HepG2 (cell line): ENCODE results near the gene CTLA4. TPM values are rescaled to one million over a fixed set of nuclear protein-coding genes. Genes with fewer than 3 reads are reported as not detected.

Experiments used
- ATAC-seq: fragments of 200-7000 bp; cut with Tn5 transposase; 3 replicates; pipeline ENCODE4 v1.9.1; 2020; ENCODE audit warnings: mild to moderate bottlenecking, moderate library complexity
- BruUV-seq: library from RNA; stranded (reverse); fragments of 400-500 nt; replicated peaks from 2 replicates; lab custom pipeline; 2021; lab: Mats Ljungman, UMichigan
- CTCF ChIA-PET: fragments of 300-600 bp; formaldehyde crosslinking; extraction: SDS; loops from one replicate; lab custom pipeline; 2021; ENCODE audit warnings: low total read pairs, inconsistent platforms, low intra/inter-chr PET ratio; lab: Yijun Ruan, JAX
- POLR2A ChIA-PET: fragments of 350-600 bp; sonication (Branson Sonifier 250); formaldehyde crosslinking; loops from one replicate; lab custom pipeline; 2020; ENCODE audit warnings: antibody characterized with exemption, inconsistent platforms; lab: Yijun Ruan, JAX
- DNase-seq: peaks from one replicate; pipeline ENCODE4 v3.0.0-alpha.2; 2015; ENCODE audit warnings: low spot score
- FAIRE-seq: peaks from 3 replicates; lab custom pipeline; 2011; peaks lifted over from hg19 to GRCh38; lab: Jason Lieb, UNC
- H2AFZ ChIP-seq: one replicate; pipeline ENCODE4 v1.6.1; 2011; ENCODE audit warnings: low read length, inconsistent platforms
- H3K27ac ChIP-seq: fragments of 300-600 bp; 3 replicates; pipeline ENCODE4 v1.8.0; 2011; ENCODE audit warnings: mixed run types, mild to moderate bottlenecking, mixed read lengths, low read length, inconsistent platforms; ENCODE audit not compliant: insufficient read depth; ENCODE audit errors: extremely low read length
- H3K27me3 ChIP-seq, 2 experiments: fragments of 200-600 bp in 1 of 2; 2 replicates in 1 of 2; 3 replicates in 1 of 2; pipeline versions ENCODE4 v1.6.0 to v1.8.0; 2011; ENCODE audit warnings: low read length in 2 of 2, mild to moderate bottlenecking in 2 of 2, moderate library complexity in 2 of 2, inconsistent platforms in 1 of 2; ENCODE audit not compliant: insufficient read depth in 2 of 2, control insufficient read depth in 1 of 2
- H3K36me3 ChIP-seq, 2 experiments: fragments of 200-600 bp in 1 of 2; replicated peaks in 1 of 2; 2 replicates in 1 of 2; 3 replicates in 1 of 2; pipeline versions ENCODE4 v1.5.1 to v1.8.0; 2011; ENCODE audit warnings: low read length in 2 of 2, inconsistent platforms in 1 of 2; ENCODE audit not compliant: insufficient read depth in 2 of 2, control insufficient read depth in 1 of 2
- H3K4me1 ChIP-seq: 2 replicates; pipeline ENCODE4 v1.5.1; 2012; ENCODE audit warnings: low read length, inconsistent platforms; ENCODE audit not compliant: insufficient read depth
- H3K4me2 ChIP-seq: 2 replicates; pipeline ENCODE4 v1.6.0; 2011; ENCODE audit warnings: low read depth, low read length, inconsistent platforms
- H3K4me3 ChIP-seq, 3 experiments: fragments of 200-600 bp in 1 of 3; sonication (generic), shearing (Covaris generic) in 1 of 3; replicated peaks in 1 of 3; 2 replicates each; pipeline ENCODE4 v1.5.1; 2011 to 2016; ENCODE audit warnings: low read length in 3 of 3, inconsistent platforms in 2 of 3, low read depth in 2 of 3, mild to moderate bottlenecking in 2 of 3, control low read depth in 1 of 3, mixed read lengths in 1 of 3; ENCODE audit not compliant: insufficient read depth in 1 of 3
- H3K79me2 ChIP-seq: one replicate; pipeline ENCODE4 v1.6.1; 2011; ENCODE audit warnings: low read length, inconsistent platforms; ENCODE audit not compliant: insufficient read depth
- H3K9ac ChIP-seq: 2 replicates; pipeline ENCODE4 v1.6.0; 2011; ENCODE audit warnings: mild to moderate bottlenecking, low read depth, low read length, inconsistent platforms; ENCODE audit not compliant: insufficient read depth
- H3K9me3 ChIP-seq: 2 replicates; pipeline ENCODE4 v1.5.1; 2012; ENCODE audit warnings: mild to moderate bottlenecking, low read length
- H4K20me1 ChIP-seq: 2 replicates; pipeline ENCODE4 v1.6.0; 2011; ENCODE audit warnings: inconsistent platforms, mild to moderate bottlenecking, low read length, moderate library complexity; ENCODE audit not compliant: insufficient read depth
- HOXA5 ChIP-seq: sonication (generic); formaldehyde crosslinking; IDR thresholded peaks from 2 replicates; pipeline ENCODE4 v1.4.0; 2020; ENCODE audit warnings: missing genetic modification reagents
- JUNB ChIP-seq: sonication (generic); formaldehyde crosslinking; IDR thresholded peaks from 2 replicates; pipeline ENCODE4 v1.8.0; 2022; ENCODE audit warnings: missing genetic modification reagents, mild to moderate bottlenecking, borderline replicate concordance
- MED8 ChIP-seq: sonication (generic); formaldehyde crosslinking; IDR thresholded peaks from 2 replicates; pipeline ENCODE4 v1.8.1; 2023; ENCODE audit warnings: mild to moderate bottlenecking, missing genetic modification reagents; ENCODE audit not compliant: insufficient replicate concordance
- NFE2L1 ChIP-seq: sonication (generic); formaldehyde crosslinking; IDR thresholded peaks from 2 replicates; pipeline ENCODE4 v1.4.0; 2020; ENCODE audit warnings: missing genetic modification reagents, mild to moderate bottlenecking, borderline replicate concordance
- SMAD9 ChIP-seq: sonication (generic); formaldehyde crosslinking; IDR thresholded peaks from 2 replicates; pipeline ENCODE4 v1.5.1; 2020; ENCODE audit warnings: mild to moderate bottlenecking, missing genetic modification reagents
- SRSF1 ChIP-seq: fragments of 200-400 bp; formaldehyde crosslinking; optimal IDR thresholded peaks from 2 replicates; pipeline ENCODE3; 2017; ENCODE audit warnings: mild to moderate bottlenecking, low read depth, low read length, moderate library complexity
- ZNF136 ChIP-seq: sonication (generic); formaldehyde crosslinking; IDR thresholded peaks from 2 replicates; pipeline ENCODE4 v1.8.1; 2022; ENCODE audit warnings: low read depth, mild to moderate bottlenecking, moderate library complexity, missing genetic modification reagents
- ZNF496 ChIP-seq: sonication (generic); formaldehyde crosslinking; IDR thresholded peaks from 2 replicates; pipeline ENCODE4 v1.8.1; 2023; ENCODE audit warnings: mild to moderate bottlenecking, moderate library complexity, missing genetic modification reagents; ENCODE audit not compliant: insufficient replicate concordance
- ZNF501 ChIP-seq: sonication (generic); formaldehyde crosslinking; IDR thresholded peaks from 2 replicates; pipeline ENCODE4 v1.5.1; 2020; ENCODE audit warnings: mild to moderate bottlenecking, moderate library complexity, missing genetic modification reagents
- ZNF772 ChIP-seq: sonication (generic); formaldehyde crosslinking; IDR thresholded peaks from 2 replicates; pipeline ENCODE4 v1.5.0; 2020; ENCODE audit warnings: mild to moderate bottlenecking, missing genetic modification reagents
- ZNF841 ChIP-seq: sonication (generic); formaldehyde crosslinking; IDR thresholded peaks from 2 replicates; pipeline ENCODE4 v1.8.1; 2023; ENCODE audit warnings: missing genetic modification reagents, borderline replicate concordance
- WGBS: methylation state at CpG from one replicate; pipeline ENCODE4 v1.1.6; 2017; ENCODE audit warnings: low lambda C conversion rate; 5-methylcytosine and 5-hydroxymethylcytosine counted together
- in situ Hi-C: cut with HindIII; loops from 2 replicates; pipeline ENCODE4 v1.10.0; 2017; ENCODE audit warnings: low pct_unique_long_range_greater_than_20kb; ENCODE audit not compliant: extremely low pct_ligation_motif_present
- intact Hi-C: fragments of 100-400 bp; cut with micrococcal nuclease; formaldehyde crosslinking; loops from one replicate; pipeline ENCODE4 v1.10.0; 2022; ENCODE audit not compliant: unreplicated experiment
- polyA plus RNA-seq, 8 experiments: library from polyadenylated mRNA; depleted of rRNA in 3 of 8; stranded (reverse) in 7 of 8; unstranded in 1 of 8; fragments of >200 nt; fragmentation: Illumina TruSeq in 4 of 8; extraction: Trizol in 4 of 8; gene quantifications; 2 replicates each; pipeline versions ENCODE4 v1.2.1 to v1.2.3, GENCODE V29; 2011 to 2016; ENCODE audit warnings: low read depth in 4 of 8, missing spikeins in 1 of 8, mixed read lengths in 1 of 8; ENCODE audit not compliant: insufficient read depth in 1 of 8
- total RNA-seq, 5 experiments: library from RNA; depleted of rRNA; stranded (reverse); fragments of >200 nt; fragmentation: Illumina TruSeq; extraction: Trizol; gene quantifications; 2 replicates each; pipeline ENCODE4 v1.2.3, GENCODE V29; 2016; ENCODE audit warnings: low read depth in 1 of 5
- TF ChIP-seq, protein P1 (sequence below): sonication (generic); formaldehyde crosslinking; IDR thresholded peaks from 2 replicates; pipeline ENCODE4 v1.5.0; 2020; ENCODE audit warnings: missing genetic modification reagents, mild to moderate bottlenecking, borderline replicate concordance
- TF ChIP-seq, protein P2 (sequence below): sonication (generic); formaldehyde crosslinking; IDR thresholded peaks from 2 replicates; pipeline ENCODE4 v1.4.0; 2020; ENCODE audit warnings: missing genetic modification reagents, borderline replicate concordance
- TF ChIP-seq, protein P3 (sequence below): sonication (generic); formaldehyde crosslinking; IDR thresholded peaks from 2 replicates; pipeline ENCODE4 v1.5.0; 2020; ENCODE audit warnings: missing genetic modification reagents

The CTLA4 gene
- total and polyA plus RNA-seq, 2 of the 13 experiments (the other 11 are each of a cell fraction or from before 2014, with no cell fraction given), result 0.16 TPM; not detected in 1

DNA sequence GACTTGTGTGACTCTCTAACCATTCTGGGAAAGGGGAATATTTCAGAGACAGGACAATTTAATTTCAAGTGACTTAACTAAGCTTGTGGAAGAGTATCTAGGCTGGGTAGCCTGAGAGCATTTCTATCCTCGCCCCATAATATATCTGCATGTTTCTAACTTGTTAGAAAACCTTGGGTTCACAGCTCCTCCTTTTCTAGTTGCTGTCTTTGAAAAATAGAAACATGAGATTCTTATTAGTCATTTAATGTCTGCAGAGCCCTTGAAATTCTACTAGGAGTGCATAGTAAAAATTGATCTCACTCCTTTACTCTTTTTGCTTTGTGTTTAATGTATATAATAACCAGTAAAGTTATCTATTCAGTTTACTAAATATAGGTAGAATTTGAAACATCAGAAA lies 22.4 kb downstream of the CTLA4 start:
- H3K36me3 ChIP-seq, result no peaks in the 10 kb centered on the region
- in situ Hi-C loops, result no loop called here
- no peak overlapping the region for H3K4me3 ChIP-seq
- no peaks in the 10 kb centered on the region for H3K9me3 ChIP-seq
- no TSS peak for BruUV-seq
- H3K79me2 ChIP-seq, result no peaks in the 10 kb centered on the region
- H2AFZ ChIP-seq, result no peak overlapping the region
- ATAC-seq (no peak), FAIRE-seq (no peak), DNase-seq (no peak)
- no peaks in the 10 kb centered on the region for H4K20me1 ChIP-seq
- no peaks in the 10 kb centered on the region for H3K4me1 ChIP-seq
- no peak overlapping the region for H3K27ac ChIP-seq
- H3K9ac ChIP-seq, result no peak overlapping the region
- TF ChIP-seq HOXA5, result no peak
- no peak for TF ChIP-seq ZNF772 (CRISPR knock-in tag)
- TF ChIP-seq, protein P1, sequence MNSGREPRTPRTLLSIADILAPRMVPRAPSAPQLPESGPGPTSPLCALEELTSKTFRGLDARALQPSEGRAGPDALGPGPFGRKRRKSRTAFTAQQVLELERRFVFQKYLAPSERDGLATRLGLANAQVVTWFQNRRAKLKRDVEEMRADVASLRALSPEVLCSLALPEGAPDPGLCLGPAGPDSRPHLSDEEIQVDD (CRISPR knock-in tag), result no peak
- no peak for TF ChIP-seq JUNB (CRISPR knock-in tag)
- TF ChIP-seq ZNF496 (CRISPR knock-in tag), result no peak
- TF ChIP-seq ZNF136 (CRISPR knock-in tag), result no peak
- no peak for TF ChIP-seq SRSF1
- no peak for TF ChIP-seq SMAD9 (CRISPR knock-in tag)
- TF ChIP-seq, protein P2, sequence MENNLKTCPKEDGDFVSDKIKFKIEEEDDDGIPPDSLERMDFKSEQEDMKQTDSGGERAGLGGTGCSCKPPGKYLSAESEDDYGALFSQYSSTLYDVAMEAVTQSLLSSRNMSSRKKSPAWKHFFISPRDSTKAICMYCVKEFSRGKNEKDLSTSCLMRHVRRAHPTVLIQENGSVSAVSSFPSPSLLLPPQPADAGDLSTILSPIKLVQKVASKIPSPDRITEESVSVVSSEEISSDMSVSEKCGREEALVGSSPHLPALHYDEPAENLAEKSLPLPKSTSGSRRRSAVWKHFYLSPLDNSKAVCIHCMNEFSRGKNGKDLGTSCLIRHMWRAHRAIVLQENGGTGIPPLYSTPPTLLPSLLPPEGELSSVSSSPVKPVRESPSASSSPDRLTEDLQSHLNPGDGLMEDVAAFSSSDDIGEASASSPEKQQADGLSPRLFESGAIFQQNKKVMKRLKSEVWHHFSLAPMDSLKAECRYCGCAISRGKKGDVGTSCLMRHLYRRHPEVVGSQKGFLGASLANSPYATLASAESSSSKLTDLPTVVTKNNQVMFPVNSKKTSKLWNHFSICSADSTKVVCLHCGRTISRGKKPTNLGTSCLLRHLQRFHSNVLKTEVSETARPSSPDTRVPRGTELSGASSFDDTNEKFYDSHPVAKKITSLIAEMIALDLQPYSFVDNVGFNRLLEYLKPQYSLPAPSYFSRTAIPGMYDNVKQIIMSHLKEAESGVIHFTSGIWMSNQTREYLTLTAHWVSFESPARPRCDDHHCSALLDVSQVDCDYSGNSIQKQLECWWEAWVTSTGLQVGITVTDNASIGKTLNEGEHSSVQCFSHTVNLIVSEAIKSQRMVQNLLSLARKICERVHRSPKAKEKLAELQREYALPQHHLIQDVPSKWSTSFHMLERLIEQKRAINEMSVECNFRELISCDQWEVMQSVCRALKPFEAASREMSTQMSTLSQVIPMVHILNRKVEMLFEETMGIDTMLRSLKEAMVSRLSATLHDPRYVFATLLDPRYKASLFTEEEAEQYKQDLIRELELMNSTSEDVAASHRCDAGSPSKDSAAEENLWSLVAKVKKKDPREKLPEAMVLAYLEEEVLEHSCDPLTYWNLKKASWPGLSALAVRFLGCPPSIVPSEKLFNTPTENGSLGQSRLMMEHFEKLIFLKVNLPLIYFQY (CRISPR knock-in tag), result no peak
- TF ChIP-seq ZNF841 (CRISPR knock-in tag), result no peak
- TF ChIP-seq, protein P3, sequence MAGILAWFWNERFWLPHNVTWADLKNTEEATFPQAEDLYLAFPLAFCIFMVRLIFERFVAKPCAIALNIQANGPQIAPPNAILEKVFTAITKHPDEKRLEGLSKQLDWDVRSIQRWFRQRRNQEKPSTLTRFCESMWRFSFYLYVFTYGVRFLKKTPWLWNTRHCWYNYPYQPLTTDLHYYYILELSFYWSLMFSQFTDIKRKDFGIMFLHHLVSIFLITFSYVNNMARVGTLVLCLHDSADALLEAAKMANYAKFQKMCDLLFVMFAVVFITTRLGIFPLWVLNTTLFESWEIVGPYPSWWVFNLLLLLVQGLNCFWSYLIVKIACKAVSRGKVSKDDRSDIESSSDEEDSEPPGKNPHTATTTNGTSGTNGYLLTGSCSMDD, result no peak
- no peak for TF ChIP-seq ZNF501 (CRISPR knock-in tag)
- no peak for TF ChIP-seq MED8 (CRISPR knock-in tag)
- TF ChIP-seq NFE2L1 (CRISPR knock-in tag), result no peak
- no peak overlapping the region for H3K4me2 ChIP-seq
- CTCF ChIA-PET, result no interaction called here
- 3% methylated on average over 1 of the region's 1 CpG for WGBS
- H3K27me3 ChIP-seq, result no peaks in the 10 kb centered on the region; a peak in 1 of 5 replicates
- intact Hi-C loops, result no loop called here
- POLR2A ChIA-PET, result no interaction called here
